Fibroblast of upper back skin (primary cell): ENCODE results near the gene MT4.
A peak's percentile ranks its signal among the peaks of the same experiment; 100 is the strongest.

ENCODE experiments used
- DNase-seq: peaks from one replicate; pipeline ENCODE4 v3.0.0-alpha.2; 2013

MT4 gene

DNA sequence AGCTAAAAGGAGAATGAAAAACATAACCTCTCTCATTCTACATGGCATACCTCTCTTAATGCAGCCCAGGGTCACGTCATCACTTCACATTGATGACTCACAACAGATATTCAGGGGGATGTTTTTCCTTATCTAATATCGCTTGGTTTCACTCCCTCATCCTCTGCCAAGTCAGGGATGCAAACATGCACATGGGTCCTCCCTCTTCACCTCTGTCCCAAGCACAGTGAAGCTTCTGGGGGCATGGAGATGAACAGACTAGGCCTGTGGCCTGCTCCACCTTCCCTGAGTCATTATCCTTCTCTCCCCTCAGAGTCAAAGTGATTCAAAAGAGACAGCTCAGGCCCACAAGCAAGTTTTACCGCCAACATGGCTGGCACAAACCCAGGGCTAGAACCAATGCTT, 41.2 kb downstream of the MT4 start:
- peak; percentile 83 for DNase-seq

DNA sequence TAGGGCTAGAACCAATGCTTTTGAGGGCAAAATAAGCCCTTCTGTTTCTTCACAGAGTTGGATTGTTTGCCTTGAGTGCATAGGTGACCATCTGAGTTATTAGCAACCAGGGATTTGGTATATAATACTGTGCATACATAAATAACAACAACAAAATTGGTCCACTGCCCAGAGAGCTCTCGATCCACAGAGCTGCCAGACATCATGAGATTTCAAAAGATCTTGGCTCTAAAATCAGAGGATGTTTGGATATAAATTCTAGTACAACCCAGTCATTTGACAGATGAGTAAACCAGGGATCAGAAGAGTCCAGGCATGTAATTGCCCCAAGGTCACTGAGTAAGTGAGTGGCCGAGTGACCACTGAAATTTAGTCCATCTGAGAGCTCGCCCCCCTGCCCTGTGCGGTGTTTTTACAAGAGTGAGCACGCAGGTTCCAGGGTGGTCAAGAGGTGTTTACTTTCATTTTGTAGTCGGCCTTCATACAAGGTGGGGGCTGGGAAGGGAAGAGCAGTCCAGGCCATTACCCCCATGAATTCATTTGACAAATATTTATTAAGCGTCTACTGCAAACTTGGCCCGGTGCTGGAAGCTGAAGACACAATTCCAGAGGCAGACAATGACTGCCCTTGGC, 41.7 kb downstream of the MT4 start:
- DNase-seq: peak; percentile 69

DNA sequence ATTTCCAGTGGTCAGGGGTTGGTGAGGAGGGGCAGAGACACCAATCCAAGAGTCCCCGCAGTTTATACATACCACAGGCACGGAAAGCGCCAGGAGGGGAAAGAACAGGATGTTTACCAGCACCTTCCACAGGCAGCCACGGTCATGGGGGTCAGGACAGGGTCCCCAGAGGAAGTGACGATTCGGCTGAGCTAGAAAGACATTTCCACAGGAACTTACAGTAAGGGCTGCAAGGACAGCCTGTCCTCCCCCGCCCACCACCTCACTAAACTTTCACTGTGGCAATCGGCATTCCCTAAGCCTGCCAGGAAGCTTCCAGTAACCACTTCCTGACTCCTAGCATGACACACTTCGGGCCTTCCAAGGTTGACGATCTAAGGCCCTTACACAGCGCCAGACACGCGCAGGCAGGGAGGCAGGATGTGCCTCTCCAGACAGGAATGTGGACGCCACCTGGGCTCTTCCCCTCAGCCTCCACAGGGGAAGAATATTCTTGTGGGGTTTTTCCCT, 42.3 kb downstream of the MT4 start:
- DNase-seq: peak; percentile 99

DNA sequence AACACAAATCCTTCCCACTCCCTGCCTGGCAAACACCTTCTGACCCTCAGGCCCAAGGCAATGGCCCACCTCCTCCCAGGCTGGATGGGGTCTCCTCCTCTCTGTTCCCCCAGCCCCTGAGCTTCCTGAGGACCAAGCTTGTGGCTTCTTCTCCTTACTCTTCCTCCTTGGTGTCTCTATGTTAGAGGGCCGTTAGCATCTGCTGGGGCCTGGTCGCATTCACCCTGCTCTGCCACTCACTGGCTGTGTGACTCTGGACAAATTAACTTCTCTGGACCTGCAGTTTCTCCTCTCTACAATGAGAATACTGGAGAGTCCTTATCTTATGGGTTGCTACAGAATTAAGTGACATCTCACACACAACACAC, 42.8 kb downstream of the MT4 start:
- no peak for DNase-seq

DNA sequence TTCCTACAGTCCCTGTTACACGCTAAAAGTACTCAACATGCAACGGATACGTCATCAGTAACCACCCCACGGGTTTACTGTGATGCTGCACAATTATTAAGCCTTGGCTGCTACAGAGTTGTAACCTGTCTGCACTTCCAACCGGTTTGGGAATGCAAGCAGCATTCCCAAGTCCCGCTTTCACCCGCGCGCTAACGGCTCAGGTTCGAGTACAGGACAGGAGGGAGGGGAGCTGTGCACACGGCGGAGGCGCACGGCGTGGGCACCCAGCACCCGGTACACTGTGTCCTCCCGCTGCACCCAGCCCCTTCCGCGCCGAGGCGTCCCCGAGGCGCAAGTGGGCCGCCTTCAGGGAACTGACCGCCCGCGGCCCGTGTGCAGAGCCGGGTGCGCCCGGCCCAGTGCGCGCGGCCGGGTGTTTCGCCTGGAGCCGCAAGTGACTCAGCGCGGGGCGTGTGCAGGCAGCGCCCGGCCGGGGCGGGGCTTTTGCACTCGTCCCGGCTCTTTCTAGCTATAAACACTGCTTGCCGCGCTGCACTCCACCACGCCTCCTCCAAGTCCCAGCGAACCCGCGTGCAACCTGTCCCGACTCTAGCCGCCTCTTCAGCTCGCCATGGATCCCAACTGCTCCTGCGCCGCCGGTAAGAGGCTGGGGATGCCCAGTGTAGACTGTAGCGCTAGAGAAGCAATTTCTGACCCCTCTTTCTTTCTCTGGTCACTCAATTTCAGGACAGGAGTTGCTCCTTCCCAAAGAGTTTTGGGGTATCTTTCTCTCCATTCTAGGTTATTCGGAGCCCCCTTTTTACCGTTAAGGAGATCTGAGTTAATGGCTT, 43.4 kb downstream of the MT4 start, which contains the start of gene MT2A:
Gene MT2A (plus strand): TSS at position 542 of the 833 bp plus-strand sequence. CDS start 72 bp downstream, at position 614.
- peak; percentile 96 for DNase-seq

DNA sequence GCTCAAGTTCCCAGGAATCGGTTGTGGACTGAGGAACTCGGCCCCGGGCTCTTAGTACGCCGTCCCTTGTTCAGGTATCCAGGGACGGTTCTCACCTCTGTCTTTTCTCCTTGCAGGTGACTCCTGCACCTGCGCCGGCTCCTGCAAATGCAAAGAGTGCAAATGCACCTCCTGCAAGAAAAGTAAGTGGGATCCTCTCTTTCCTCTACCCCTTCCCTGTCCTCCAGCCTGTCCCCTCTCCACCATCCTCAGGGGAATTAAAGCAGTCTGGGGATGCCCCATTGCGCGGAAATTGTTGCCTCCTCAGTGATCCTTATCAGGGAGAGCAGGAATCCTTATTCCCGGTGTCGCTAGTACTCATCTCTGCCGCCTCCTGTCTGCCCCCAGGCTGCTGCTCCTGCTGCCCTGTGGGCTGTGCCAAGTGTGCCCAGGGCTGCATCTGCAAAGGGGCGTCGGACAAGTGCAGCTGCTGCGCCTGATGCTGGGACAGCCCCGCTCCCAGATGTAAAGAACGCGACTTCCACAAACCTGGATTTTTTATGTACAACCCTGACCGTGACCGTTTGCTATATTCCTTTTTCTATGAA, 44.1 kb downstream of the MT4 start:
- no peak for DNase-seq

DNA sequence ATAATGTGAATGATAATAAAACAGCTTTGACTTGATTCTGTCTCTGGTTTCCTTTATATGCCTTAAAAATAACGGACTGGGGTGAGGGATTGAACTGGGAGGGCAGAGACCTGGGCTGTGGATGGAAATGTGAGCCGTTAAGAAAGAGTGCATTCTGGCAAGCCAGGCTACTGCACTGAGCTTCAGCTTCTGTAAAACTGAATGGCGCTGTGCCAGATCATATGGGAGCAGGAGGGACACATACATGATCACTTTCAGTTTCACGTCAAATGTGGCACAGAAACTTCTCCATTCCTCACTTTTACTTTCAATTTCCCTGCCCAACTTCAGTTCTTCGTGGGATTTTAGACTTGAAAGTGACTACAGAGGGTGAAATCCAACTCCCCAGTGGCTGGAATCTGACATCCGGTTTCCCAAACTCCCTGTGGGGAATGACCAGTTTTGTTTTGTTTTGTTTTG, 44.6 kb downstream of the MT4 start:
- DNase-seq: peak; percentile 80

DNA sequence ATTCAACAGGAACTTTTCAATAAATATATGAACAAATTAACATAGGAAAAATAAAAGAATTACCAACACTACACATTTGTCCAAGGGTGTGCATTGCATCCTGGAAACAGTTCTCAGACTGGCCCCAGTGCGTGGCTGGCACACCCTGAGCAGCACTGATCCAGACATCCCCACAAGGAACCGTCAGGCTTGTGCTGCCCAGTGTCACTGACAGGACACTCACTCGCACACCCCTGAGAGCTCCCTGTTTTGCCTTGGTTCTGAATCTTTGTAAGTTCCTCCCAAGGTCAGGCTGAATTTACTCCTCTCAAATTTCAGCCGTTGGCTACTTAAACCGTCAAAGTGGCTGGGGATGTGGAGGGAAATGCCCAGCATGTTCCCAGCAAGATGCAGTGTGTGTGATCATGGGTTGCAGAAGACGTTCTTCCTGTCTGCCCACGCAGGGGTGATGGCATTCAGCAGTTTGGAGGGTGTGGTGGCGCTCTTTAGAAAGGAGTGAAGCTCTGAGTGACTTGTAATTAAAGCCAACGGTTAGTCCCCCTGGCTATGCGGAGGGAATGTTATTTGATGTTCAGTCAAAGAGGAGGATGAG, 45.2 kb downstream of the MT4 start:
- peak; percentile 43 for DNase-seq

DNA sequence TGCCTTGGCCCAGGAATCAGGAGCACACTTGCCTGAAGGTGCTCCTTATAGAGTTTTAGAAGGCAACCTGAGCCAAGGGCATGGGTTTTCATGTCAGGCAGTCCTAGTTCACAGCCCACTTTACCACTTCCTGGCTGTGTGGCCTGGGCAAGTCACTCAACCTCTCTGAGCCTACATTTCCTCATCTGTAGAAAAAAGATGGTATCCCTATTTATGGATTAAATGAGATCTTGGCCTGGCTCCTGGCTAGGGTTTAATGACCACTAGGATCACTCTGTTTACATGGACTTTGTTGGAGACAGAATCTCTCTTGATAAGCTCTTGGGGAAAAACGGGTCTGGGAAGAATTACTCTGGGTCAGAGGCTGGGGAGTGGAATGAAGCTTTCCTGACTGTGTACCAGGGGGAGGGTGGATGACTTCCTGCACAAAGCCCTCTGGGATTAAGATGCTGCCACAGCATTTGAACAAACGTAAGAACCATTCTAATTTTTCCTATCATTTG, 45.8 kb downstream of the MT4 start:
- no peak for DNase-seq

DNA sequence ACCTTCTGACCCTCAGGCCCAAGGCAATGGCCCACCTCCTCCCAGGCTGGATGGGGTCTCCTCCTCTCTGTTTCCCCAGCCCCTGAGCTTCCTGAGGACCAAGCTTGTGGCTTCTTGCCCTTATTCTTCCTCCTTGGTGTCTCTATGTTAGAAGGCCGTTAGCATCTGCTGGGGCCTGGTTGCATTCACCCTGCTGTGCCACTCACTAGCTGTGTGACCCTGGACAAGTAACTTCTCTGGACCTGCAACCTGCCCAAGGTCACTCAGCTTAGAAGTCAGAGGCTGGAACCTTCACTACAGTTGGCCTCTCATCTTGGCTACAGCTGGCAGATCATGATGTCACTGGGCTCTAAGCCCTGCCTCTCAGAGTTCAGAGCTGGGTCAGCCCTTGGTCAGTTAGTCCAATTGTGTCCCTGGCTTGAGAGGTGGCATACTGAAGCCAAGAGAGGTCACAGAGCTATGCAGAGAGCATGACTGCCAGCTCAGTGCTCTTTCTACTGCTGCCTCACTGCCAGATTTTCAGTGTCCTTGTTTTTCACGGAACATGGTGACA, 46.5 kb downstream of the MT4 start:
- no peak for DNase-seq

DNA sequence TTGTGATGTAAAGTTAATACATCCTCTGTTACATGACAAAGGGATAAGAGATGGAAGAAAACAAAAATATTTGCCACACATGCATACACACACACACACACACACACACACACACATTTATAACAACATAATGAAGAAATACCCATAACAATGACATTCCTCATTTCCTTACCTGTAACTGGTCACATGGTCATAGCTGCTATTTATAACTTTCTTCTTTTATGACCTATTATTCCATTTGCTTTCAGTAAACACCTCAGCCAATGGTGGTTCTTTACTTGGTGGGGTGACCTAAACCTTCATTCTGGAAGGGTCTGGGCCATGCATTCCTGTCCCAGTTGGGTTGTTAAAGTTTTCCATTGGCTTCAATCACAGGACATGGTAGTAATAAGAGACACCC, 48.8 kb downstream of the MT4 start:
- DNase-seq: no peak

DNA sequence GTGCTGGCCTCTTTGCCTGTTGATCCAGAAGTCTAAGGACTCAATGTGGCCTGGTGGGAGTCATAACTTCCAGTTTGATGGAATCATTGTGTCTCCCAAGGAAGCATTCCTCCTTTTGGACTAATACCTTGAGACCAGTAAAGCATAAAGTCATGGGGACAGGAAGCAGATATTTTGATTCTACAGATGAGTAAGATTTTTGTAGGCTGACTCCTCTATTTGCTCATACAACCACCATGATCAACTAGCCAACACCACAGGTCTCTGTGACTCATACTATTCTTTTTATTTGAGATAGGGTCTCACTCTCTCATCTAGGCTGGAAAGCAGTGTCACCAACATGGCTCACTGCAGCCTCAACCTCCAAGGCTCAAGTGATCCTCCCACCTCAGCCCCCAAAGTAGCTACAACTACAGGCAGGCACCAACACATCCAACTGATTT, 49.7 kb downstream of the MT4 start:
- peak; percentile 77 for DNase-seq

DNA sequence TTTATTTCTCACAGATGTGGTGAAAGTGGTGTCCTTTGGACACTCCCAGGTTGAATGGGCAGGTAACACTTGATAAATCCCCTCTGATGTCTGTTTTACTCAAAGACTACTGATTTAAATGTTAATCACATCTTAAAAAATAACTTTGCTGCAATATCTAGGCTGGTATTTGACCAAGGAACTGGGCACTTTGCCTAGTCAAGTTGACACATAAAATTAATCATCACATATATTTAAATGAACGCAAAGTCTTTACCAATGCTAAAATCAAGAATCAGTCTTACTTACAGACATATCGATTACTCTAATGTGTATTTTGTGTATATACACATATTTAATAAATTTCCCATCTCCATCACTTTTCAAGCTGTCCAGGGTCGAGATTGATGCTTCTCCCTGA, 50.5 kb downstream of the MT4 start:
- DNase-seq: no peak

DNA sequence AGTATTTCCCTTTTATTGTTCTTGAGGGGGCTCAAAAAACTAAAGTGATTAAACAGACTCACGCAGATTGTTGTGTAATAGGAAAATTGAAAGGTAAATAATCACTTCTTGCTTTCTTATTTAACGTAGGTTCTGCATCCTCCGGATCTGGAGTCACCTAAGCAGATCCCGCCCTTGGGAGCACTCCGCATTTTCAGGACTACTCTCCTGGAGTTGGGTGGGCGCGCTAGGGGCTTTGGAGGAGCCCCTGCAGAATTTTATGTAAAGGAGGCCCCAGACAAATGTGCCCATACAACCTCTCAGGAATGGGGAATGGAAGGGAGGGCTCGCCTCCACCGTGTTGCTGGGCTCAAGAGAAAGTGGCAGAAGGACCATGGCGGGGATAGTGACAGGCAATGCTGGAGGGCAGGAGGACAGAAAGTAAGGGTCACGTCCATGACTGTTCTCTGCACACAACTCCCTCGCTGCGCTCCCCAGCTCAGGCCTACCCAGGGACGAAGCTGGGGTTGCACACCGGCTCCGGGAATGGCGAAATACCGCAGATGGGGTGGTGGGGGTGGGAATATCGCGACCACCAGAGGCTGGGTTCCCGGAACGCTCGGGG, 51.8 kb downstream of the MT4 start:
- no peak for DNase-seq

DNA sequence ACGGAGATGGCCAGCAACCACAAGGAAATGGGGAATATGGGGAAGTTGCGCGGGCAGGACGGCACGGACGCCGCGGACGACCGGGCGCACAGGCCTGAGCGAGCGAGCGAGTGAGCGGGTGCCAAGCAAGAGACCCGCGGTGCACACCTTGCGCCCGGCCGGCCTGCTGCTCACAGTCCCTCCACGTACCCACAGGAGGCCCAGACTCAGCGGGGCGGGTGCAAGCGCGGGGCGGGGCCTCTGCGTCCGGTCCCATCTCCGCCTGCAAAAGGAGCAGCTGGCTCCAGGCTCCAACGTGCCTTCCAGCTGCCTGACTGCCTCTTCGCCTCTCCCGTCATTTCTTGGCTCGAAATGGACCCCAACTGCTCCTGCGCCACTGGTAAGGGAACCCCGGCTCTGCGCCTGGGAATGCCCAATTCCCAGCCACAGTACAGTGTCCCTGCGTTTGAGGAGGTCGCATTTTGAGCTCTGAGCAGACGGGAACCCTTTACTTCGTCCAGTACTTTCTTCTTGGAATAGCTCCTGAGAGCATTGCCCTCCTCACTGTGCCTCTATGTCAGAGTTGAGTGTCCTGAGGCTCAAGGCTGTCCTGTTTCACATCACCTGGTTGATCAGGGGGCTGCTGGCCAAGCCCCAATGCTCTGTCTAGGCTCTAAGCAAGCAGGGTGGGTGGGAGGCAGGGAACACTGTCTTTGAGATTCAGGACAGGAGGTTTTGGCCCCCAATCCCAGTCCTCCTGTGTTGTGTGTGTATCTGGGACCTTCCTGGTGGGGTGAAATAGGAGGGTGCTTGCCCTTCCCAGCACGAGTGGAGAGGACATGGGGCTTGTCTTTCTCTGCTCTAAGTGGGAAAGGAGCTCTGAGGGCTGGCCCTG, 52.6 kb downstream of the MT4 start:
- DNase-seq: peak; percentile 59

DNA sequence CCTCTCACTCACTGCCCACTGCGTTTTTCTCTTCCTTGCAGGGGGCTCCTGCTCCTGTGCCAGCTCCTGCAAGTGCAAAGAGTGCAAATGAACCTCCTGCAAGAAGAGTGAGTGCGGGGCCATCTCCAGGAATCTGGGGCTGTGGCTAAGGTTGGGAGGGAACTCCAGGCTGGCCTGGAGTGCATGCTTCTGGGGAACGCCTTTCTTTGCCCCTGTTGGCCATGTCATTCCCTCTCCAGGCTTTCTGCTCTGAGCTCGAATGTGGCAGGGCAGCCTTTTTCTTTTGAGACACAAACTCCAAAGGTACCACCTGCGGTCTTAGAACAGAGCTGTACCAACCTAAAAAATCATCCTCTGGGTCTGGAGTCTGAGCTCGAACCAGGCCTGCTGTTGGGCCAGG, 53.3 kb downstream of the MT4 start:
- DNase-seq: no peak
